ENCODE measurements around the gene NACC1.
A peak's percentile ranks its signal among the peaks of the same experiment; 100 is the strongest.

NACC1 gene

GRCh38 chr19:13100841-13101589, 17.0 kb upstream of the NACC1 start:
- DNase-seq: no peak

GRCh38 chr19:13101590-13102415, 16.3 kb upstream of the NACC1 start:
- DNase-seq: no peak

- no peak for DNase-seq
Observed at GRCh38 chr19:13102416-13102665, 15.7 kb upstream of the NACC1 start.

- no peak for DNase-seq
Observed at GRCh38 chr19:13102666-13103580, 15.1 kb upstream of the NACC1 start, which contains the start of gene LYL1. LYL1 (minus strand) TSS chr19:13102858; CDS start chr19:13101171, 1,687 bp downstream.

- no peak for DNase-seq
Observed at GRCh38 chr19:13103581-13104359, 14.3 kb upstream of the NACC1 start.

- peak; percentile 66 for DNase-seq
Observed at GRCh38 chr19:13104360-13104847, 13.7 kb upstream of the NACC1 start.

GRCh38 chr19:13104848-13105711, 13.0 kb upstream of the NACC1 start:
- DNase-seq: no peak

- no peak for DNase-seq
Observed at GRCh38 chr19:13109361-13110098, 8.5 kb upstream of the NACC1 start.

GRCh38 chr19:13110099-13110610, 7.9 kb upstream of the NACC1 start:
- DNase-seq: no peak

GRCh38 chr19:13112555-13112954, 5.5 kb upstream of the NACC1 start:
- no peak for DNase-seq

GRCh38 chr19:13115936-13116281, 2.2 kb upstream of the NACC1 start:
- DNase-seq: no peak

- peak; percentile 96 for DNase-seq
Observed at GRCh38 chr19:13116282-13117175, 1.5 kb upstream of the NACC1 start, which contains the start of gene TRMT1. TRMT1 (minus strand) TSS chr19:13116740; CDS start chr19:13116399, 341 bp downstream.

GRCh38 chr19:13117176-13117771, 790 bp upstream of the NACC1 start:
- DNase-seq: no peak

- DNase-seq: no peak
Observed at GRCh38 chr19:13118424-13119193, 545 bp downstream of the NACC1 start.

- no peak for DNase-seq
Observed at GRCh38 chr19:13119627-13120026, 1.6 kb downstream of the NACC1 start.

- DNase-seq: no peak
Observed at GRCh38 chr19:13120031-13120430, 2.0 kb downstream of the NACC1 start.

- no peak for DNase-seq
Observed at GRCh38 chr19:13120817-13121216, 2.8 kb downstream of the NACC1 start.

Measured in stimulated activated CD4-positive, alpha-beta T cell treated with anti-CD3 and anti-CD28 coated beads, Interleukin-4, amount 100 ng/mL, for 24 hours (primary cell).